GM10248 (cell line): ENCODE measurements around the gene ITIH6.
"Not testable (repeated sequence)": the region's sequence is repeated elsewhere in the genome, so short reads cannot be mapped to it uniquely, and the experiment has no call there.

Source experiments
- CTCF ChIA-PET: fragments of 300-600 bp; sonication (Branson Sonifier 250); formaldehyde crosslinking; extraction: SDS; loops from one replicate; lab custom pipeline; 2021; ENCODE audit warnings: antibody characterized with exemption; lab: Yijun Ruan, JAX
- POLR2A ChIA-PET: fragments of 350-650 bp; sonication (Branson Sonifier 250); formaldehyde crosslinking; extraction: SDS; loops from one replicate; lab custom pipeline; 2020; ENCODE audit warnings: antibody characterized with exemption; lab: Yijun Ruan, JAX
- DNase-seq: peaks from one replicate; pipeline ENCODE4 v3.0.0; 2012; ENCODE audit errors: extremely low spot score
- TF ChIP-seq, protein P1 (sequence below): IDR thresholded peaks from 2 replicates; pipeline ENCODE4 v1.5.1; 2012; ENCODE audit warnings: mild to moderate bottlenecking, low read depth; ENCODE audit errors: extremely low read depth, missing control alignments, control extremely low read depth

Gene ITIH6

DNA sequence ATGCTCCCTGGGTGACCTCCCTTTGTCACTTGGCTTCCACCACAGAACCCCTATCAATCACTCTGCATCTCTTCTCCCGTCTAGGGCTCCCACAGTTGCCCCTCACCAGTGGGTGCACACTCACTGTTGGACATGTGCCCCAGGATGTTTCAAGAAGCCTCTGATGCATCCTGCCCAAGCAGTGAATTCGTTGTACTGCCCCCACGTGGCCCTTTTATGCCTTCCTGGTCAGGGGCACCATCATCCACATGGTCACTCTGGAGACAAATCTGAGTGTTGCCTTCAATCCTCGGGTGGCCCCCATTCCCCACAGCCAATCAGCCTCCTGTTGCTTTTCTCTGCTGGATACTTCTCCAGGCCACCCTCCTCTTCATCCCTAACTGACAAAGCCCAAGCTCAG is 12.2 kb downstream of the ITIH6 start:
- peak; percentile 17 for DNase-seq
- POLR2A ChIA-PET = no interaction called here
- CTCF ChIA-PET = interaction anchor here (1.1 kb wide), 1 partner anchor 146 kb away, joined by 3 read pairs; no protein-coding TSS in a partner anchor
- TF ChIP-seq, protein P1, sequence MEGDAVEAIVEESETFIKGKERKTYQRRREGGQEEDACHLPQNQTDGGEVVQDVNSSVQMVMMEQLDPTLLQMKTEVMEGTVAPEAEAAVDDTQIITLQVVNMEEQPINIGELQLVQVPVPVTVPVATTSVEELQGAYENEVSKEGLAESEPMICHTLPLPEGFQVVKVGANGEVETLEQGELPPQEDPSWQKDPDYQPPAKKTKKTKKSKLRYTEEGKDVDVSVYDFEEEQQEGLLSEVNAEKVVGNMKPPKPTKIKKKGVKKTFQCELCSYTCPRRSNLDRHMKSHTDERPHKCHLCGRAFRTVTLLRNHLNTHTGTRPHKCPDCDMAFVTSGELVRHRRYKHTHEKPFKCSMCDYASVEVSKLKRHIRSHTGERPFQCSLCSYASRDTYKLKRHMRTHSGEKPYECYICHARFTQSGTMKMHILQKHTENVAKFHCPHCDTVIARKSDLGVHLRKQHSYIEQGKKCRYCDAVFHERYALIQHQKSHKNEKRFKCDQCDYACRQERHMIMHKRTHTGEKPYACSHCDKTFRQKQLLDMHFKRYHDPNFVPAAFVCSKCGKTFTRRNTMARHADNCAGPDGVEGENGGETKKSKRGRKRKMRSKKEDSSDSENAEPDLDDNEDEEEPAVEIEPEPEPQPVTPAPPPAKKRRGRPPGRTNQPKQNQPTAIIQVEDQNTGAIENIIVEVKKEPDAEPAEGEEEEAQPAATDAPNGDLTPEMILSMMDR = peak; percentile 13

DNA sequence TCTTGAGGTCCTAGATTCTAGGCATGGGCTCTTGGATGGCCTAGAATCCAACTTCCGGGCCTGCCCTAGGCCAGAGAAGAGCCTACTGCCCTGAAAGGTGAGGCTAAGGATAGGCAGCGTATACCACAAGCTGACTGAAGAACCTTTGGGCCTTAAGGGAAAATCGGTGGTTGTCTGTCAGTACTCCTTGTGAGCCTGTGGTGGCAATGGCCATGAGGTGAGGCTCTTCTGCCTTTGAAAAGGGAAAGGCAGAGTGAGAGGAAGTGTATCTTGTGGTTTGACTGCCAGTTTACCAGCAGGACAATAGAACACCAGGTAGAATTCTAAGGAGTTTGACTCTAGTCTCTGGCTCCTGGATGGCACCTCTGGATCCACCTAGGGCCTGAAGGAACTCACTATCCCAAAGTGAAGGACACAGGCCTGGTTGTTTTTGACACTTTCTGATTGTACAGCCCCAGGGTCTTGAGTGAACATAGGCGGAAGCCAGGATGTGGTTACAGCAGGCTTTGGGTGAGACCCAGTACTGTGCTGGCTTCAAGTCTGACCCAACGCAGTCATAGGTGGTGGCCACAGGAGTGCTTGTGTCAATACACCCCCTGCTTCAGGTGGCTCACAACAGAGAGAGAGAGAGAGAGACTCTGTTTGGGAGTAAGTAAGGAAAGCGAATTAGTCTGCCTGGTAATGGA is 20.9 kb downstream of the ITIH6 start:
- ChIA-PET POLR2A (no interaction called here), CTCF (no interaction called here)
- DNase-seq = no peak
- TF ChIP-seq, protein P1 = no peak

DNA sequence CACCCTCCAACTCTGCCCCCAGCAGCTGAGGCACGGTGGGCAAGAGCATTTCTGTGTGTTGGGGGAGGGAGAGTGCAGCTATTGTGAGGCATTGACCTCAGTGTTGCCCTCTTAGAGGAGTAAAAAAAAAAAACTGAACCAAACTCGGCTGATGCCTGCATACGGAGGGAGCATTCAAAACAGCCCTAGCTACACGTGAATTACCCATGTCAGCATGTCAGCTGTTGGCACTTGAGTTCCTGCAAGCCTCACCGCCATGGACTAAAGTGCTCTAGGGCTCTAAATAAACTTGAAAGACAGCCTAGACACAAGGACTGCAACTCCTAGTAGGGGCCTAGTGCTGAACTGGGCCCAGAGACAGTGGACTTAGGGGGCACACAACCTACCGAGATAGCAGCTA is 22.0 kb downstream of the ITIH6 start:
- POLR2A ChIA-PET = no interaction called here
- DNase-seq = no peak
- CTCF ChIA-PET = no interaction called here
- TF ChIP-seq, protein P1 = no peak

DNA sequence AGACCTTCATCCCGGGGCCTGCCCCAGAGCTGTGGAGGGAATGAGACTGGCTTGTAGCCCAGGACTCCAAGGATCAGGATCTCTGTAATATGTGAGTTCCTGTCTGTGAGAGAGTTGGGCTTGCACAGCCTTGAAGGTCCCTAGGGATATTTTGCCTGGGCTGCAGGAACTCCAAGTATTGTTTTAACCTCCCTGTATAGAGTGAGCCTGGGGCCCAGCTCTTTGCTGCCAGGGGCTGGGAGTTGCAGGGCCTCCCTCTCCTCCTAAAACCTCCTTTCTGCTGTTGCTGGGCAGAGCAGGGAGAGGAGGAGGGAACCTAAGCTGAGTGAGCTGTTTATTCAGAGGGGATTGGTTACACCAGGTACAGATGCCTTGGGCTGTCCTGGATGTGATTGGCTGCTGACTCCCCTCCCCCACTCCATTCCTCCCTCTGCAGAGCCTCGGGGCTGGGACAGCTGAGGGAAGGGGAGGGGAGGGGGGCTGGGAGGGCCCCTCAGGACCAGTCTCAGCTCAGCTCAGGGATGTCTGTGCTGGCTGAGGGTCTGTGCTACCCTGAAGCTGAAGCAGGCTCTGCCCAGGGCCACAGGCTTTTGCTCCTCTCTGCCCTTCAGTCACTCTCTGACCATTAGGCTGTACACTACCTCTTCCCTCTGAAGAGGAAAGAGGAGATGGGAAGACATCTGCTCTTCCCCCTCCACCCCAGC is 23.5 kb downstream of the ITIH6 start:
- DNase-seq, CTCF ChIA-PET: not testable (repeated sequence)

DNA sequence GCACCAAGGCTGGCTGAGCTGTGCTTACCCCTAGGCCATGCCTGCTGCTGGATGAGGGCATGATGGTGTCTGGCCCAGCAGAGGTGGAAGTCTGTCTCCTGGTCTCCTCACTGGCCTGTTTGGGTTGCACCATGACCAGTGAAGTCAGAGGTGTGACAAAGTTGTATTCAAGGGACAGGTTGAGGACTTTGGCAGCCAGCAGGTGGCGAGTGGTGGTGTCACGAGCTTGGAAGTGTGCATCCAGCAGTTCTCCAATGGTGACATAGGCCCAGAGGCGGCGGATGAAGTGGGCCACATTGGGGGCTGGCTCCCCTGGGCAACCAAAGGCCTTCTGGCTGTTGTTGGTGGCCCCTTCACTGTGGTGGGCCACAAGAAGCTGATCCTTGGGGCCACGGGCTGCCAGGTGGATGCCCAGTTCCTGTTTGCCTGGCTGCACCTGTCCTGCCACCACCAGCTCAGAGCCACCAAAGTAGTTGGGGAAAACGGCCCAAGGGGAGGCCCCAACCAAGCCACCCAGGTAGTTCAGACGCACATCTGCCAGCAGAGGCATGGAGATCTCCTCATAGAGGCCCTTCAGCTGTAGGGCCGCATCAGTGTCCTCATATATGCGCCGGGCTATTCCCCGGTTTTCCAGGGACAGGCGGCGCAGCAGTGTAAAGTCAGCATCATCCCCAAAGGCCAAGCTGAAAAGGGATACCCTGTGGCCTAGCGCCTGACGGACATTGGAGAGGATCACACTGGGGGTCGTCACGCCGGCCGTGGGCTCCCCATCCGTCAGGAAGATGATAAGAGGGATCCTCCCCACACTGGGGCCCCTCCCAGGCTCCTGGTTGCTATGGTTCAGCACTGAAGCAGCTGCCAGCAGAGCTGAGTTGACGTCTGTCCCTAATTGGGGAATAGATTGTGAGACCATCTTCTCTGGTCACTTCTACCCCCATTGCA is 39.7 kb downstream of the ITIH6 start:
- TF ChIP-seq, protein P1 = no peak
- CTCF ChIA-PET = no interaction called here

More for the DNA sequence above, 23.5 kb downstream of the ITIH6 start:
- POLR2A ChIA-PET = not testable (repeated sequence)

DNA sequence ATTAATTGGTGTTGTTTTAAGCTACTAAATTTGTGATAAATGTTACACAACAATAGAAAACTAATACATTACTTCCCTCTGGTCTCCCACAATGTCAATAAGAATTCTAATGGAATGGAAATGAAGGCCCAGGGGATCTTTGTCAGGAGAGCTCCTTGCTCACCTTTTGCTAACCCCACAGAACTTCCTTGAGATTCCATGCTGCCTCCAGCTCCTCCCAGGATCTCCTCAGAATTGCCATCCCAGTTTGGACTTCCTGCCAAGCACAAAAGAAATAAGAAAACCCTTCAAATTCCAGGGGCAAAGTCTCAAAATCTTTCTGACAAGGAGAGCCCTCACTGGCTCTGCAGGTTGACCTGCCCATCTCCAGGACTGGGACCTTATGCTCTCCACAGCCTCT is 43.2 kb downstream of the ITIH6 start:
- TF ChIP-seq, protein P1 = no peak
- POLR2A ChIA-PET = no interaction called here
- CTCF ChIA-PET = no interaction called here
- DNase-seq = no peak

More for the DNA sequence above, 39.7 kb downstream of the ITIH6 start:
- POLR2A ChIA-PET = no interaction called here
- DNase-seq = no peak
